HEK293 (cell line): ENCODE measurements around the gene C1orf21.

Source experiments
- ZBTB8A ChIP-seq: fragments of 450-650 bp; formaldehyde crosslinking; IDR thresholded peaks from 2 replicates; pipeline ENCODE4 v1.5.1; 2016; ENCODE audit warnings: missing biosample characterization, missing genetic modification characterization
- ZFP37 ChIP-seq: fragments of 450-650 bp; formaldehyde crosslinking; IDR thresholded peaks from 2 replicates; pipeline ENCODE4 v1.5.1; 2016; ENCODE audit warnings: missing biosample characterization, missing genetic modification characterization
- ZNF335 ChIP-seq: fragments of 450-650 bp; formaldehyde crosslinking; conservative IDR thresholded peaks from 2 replicates; pipeline ENCODE4 v1.5.1; 2016; ENCODE audit warnings: missing biosample characterization, missing genetic modification characterization
- ZNF654 ChIP-seq: fragments of 450-650 bp; formaldehyde crosslinking; IDR thresholded peaks from 2 replicates; pipeline ENCODE4 v1.5.1; 2016; ENCODE audit warnings: low read depth, missing biosample characterization, missing genetic modification characterization
- TF ChIP-seq, protein P1 (sequence below): fragments of 450-650 bp; formaldehyde crosslinking; IDR thresholded peaks from 2 replicates; pipeline ENCODE4 v1.5.1; 2016; ENCODE audit warnings: missing biosample characterization, missing genetic modification characterization

DNA sequence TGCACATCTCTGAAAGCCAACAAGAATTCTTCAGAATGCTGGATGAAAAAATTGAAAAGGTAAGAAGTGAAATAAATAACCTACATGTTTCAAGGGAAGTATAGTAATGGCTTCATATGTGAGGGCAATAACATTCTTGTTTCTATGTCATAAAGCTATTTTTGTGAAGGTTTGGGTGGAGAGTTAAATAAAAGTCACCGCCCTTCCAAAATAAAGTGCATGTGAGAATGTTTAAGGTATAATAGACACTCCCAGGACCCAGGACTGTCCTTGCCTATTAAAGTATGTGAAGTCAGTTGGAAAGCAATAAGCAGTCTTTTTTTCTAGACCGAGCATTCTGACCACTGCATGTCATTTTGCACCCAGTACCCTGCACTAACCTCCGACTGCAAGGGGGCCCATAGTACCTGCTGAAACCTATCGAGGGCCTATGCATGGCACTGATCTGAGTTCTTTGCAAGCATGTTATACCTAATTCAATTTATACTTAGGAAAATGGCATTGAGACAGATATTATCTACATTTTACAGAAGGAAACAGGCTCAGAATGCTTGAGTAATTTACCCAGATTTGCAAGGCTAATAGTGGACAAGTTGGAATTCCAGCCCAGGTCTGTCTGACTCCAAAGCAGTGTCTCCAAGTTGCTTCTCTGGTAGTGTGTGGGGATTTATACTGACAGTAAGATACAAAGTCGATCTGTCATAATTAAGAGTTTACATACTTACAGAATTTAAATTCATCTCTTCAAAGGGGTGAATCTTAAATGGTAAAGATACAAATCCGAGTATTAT is 211.8 kb downstream of the C1orf21 start:
- no peak for TF ChIP-seq ZFP37
- TF ChIP-seq, protein P1, sequence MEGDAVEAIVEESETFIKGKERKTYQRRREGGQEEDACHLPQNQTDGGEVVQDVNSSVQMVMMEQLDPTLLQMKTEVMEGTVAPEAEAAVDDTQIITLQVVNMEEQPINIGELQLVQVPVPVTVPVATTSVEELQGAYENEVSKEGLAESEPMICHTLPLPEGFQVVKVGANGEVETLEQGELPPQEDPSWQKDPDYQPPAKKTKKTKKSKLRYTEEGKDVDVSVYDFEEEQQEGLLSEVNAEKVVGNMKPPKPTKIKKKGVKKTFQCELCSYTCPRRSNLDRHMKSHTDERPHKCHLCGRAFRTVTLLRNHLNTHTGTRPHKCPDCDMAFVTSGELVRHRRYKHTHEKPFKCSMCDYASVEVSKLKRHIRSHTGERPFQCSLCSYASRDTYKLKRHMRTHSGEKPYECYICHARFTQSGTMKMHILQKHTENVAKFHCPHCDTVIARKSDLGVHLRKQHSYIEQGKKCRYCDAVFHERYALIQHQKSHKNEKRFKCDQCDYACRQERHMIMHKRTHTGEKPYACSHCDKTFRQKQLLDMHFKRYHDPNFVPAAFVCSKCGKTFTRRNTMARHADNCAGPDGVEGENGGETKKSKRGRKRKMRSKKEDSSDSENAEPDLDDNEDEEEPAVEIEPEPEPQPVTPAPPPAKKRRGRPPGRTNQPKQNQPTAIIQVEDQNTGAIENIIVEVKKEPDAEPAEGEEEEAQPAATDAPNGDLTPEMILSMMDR: no peak
- no peak for TF ChIP-seq ZNF335 (tag by site-specific recombination)
- TF ChIP-seq ZBTB8A (tag by site-specific recombination): no peak
- TF ChIP-seq ZNF654: no peak
